Mucosa of descending colon (tissue), 3 donors: Measurements from ENCODE around the gene LITAF. TPM values are rescaled to one million over a fixed set of nuclear protein-coding genes. Genes with fewer than 3 reads are reported as not detected.

Experiments used
- ATAC-seq: fragments of 200-7000 bp; cut with Tn5 transposase; one replicate; pipeline ENCODE4 v1.9.1; 2020; ENCODE audit warnings: mild to moderate bottlenecking, moderate library complexity
- DNase-seq, 3 donors: peaks; one replicate each; pipeline ENCODE4 v3.0.0-alpha.2; 2020
- H3K36me3 ChIP-seq: fragments of 200-600 bp; one replicate; pipeline ENCODE4 v1.8.0; 2021; ENCODE audit warnings: low read depth, mild to moderate bottlenecking
- H3K4me1 ChIP-seq: fragments of 200-600 bp; one replicate; pipeline ENCODE4 v1.8.0; 2021; ENCODE audit warnings: low read depth, mild to moderate bottlenecking
- H3K4me3 ChIP-seq: fragments of 200-600 bp; one replicate; pipeline ENCODE4 v1.8.0; 2021; ENCODE audit warnings: mild to moderate bottlenecking
- H3K9me3 ChIP-seq: fragments of 200-600 bp; one replicate; pipeline ENCODE4 v1.8.0; 2021; ENCODE audit warnings: mild to moderate bottlenecking
- intact Hi-C, 2 donors: fragments of 100-400 bp; cut with DNase I in 1 of 2; cut with micrococcal nuclease in 1 of 2; formaldehyde crosslinking; loops; one replicate each; pipeline versions ENCODE4 v1.11.0 to v1.11.1; 2022; cut with DNase I, micrococcal nuclease
- long read RNA-seq, 2 donors: library from polyadenylated mRNA; unstranded; transcript quantifications; one replicate each; pipeline ENCODE4 v2.0.0, GENCODE V29; 2019 to 2021
- total RNA-seq, 3 donors: library from RNA; stranded (reverse); fragmentation: NEBNext Ultra II Directional in 2 of 3; extraction: Animal tissue kit (Norgen Biotek cat#: 25700) in 2 of 3; gene quantifications; one replicate each; pipeline versions ENCODE4 v1.2.1 to v1.2.4, GENCODE V29; 2021 to 2023
- TF ChIP-seq, protein P1 (sequence below): fragments of 200-600 bp; IDR thresholded peaks from one replicate; pipeline ENCODE4 v1.8.0; 2022; ENCODE audit warnings: antibody characterized with exemption, mild to moderate bottlenecking
- donor health status: DM: no; HTN: no; CAD: no; lungs with moderate emphysema.
- donor health status: DM: no; HTN: no; CAD: no.
- donor health status: DM: no; HTN: yes; CAD: no.

Gene LITAF
- 100 to 1,000 TPM; 140 to 308 (median 246) TPM for total RNA-seq
- long read RNA-seq, donor 1, transcript LITAF-221 (4 exons, 2,467 nt): major isoform, 115 of 167 reads
- long read RNA-seq, donor 1, partial matches to known transcripts: 21 of 167 reads
- long read RNA-seq, donor 1, other reads (novel, unspliced or antisense): 23 of 167 reads
- long read RNA-seq, donor 2, transcript LITAF-221 (4 exons, 2,467 nt): major isoform, 79 of 133 reads
- long read RNA-seq, donor 2, partial matches to known transcripts: 22 of 133 reads
- long read RNA-seq, donor 2, other reads (novel, unspliced or antisense): 27 of 133 reads

DNA sequence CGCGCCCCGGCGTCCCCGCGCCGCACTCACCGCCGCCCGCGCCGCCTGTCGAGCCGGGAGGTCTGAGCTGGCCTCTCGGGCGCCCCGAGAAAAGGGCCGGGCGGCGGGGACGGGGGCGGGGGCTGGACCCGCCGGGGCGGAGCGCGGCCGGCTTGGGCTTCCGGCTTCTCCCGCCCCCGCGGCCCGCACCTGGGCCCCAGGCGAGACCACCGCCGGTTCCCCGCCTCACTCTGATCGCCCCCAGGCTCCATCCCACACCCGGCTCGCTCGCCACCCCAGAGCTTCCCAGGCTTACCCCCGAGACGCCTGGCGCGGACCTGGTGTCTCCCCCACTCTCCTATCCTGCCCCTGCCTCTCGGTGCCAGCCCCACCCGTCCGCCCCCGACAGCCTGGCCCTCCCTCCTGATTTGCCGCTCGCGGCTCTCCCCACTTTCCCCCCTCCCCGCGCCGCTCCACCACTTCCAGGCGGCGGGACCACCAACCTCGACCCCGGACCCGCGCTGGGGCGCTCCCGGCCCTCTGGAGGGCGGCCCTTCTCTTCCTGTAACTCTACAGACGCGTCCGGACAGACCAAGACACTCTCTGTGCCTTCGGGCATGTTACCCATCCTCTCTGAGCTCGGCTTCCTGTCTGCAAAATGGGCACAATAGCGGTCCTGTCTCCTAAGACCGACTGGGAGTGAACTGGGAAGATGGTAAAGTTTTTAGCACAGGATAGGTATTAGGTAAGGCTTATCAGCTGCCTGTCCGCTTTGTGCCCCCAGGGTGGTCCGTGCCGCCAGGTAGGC is at the start of gene LITAF:
TSS of gene LITAF (minus strand) at position 64 of the 787 bp plus-strand sequence. CDS start 30,189 bp downstream, outside the sequence.
- H3K9me3 ChIP-seq: no peaks in the 10 kb centered on the region
- DNase-seq (peak; percentile 75 to 85 (median 83)), ATAC-seq (peak; percentile 81)
- H3K36me3 ChIP-seq: no peaks in the 10 kb centered on the region
- H3K4me1 ChIP-seq: peaks cover 17% of the 10 kb centered on the region
- TF ChIP-seq, protein P1, sequence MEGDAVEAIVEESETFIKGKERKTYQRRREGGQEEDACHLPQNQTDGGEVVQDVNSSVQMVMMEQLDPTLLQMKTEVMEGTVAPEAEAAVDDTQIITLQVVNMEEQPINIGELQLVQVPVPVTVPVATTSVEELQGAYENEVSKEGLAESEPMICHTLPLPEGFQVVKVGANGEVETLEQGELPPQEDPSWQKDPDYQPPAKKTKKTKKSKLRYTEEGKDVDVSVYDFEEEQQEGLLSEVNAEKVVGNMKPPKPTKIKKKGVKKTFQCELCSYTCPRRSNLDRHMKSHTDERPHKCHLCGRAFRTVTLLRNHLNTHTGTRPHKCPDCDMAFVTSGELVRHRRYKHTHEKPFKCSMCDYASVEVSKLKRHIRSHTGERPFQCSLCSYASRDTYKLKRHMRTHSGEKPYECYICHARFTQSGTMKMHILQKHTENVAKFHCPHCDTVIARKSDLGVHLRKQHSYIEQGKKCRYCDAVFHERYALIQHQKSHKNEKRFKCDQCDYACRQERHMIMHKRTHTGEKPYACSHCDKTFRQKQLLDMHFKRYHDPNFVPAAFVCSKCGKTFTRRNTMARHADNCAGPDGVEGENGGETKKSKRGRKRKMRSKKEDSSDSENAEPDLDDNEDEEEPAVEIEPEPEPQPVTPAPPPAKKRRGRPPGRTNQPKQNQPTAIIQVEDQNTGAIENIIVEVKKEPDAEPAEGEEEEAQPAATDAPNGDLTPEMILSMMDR: no peak
- peak within 1 kb of the TSS; percentile 92 for H3K4me3 ChIP-seq
- intact Hi-C loops: no loop called here

DNA sequence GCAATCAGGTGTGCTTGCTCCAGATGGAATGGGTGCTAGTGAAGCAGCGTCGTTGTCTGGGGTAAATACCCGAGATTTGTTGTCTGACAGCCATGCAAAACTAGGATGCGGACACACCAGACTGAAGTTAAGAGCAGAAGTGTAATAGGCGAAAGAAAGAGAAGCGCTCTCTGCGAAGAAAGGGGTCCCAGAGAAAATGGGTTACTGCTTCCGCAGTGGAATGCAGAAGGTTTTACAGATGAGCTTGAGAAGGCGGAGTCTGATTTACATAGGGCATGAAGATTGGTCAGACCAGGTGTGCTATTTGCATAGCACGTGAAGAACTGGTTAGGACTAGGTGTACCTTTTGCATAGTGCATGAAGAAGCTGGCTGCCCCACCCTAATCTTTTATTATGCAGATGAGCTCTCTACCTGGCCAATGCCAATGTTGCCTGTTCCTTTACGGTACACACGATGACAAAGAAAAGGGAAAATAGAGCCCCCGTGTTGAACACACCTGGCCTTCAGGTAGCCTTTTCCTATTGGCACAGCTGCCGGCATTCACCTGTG is 49.5 kb upstream of the LITAF start:
- Histone ChIP-seq H3K36me3 (no peaks in the 10 kb centered on the region), H3K4me1 (peaks cover 16% of the 10 kb centered on the region), H3K4me3 (no peak overlapping the region), H3K9me3 (no peaks in the 10 kb centered on the region)
- intact Hi-C loops: no loop called here
- DNase-seq (peak in 1 of 3 donors; percentile 72), ATAC-seq (peak; percentile 88)
- TF ChIP-seq, protein P1: no peak

DNA sequence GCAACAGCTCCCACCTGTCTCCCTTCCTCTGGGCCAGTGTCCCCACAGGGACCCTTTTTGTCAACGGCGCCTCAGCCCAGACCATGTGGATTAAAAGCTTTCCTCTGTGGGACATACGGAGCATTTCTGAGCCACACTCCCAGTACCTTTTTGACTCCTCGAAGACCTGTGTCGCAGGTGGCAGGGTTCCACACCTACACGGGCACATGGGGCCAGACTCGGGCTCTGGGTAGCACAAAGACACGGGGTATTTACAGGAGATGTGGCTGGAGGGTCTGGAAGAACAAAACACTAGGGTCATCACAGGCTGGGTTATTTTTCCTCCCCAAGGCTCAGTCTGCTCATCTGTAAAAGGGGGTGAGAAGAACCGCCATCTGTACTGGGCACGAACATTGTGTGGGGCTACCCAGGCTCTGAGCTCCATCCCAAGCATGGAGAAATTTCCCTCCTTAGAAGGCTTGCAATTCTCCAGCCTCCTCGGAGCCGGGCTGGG is 49.0 kb upstream of the LITAF start:
- Histone ChIP-seq H3K9me3 (no peaks in the 10 kb centered on the region), H3K4me3 (no peak overlapping the region), H3K4me1 (peaks cover 10% of the 10 kb centered on the region), H3K36me3 (no peaks in the 10 kb centered on the region)
- intact Hi-C loops: no loop called here
- DNase-seq (no peak), ATAC-seq (peak; percentile 24)
- TF ChIP-seq, protein P1: no peak

DNA sequence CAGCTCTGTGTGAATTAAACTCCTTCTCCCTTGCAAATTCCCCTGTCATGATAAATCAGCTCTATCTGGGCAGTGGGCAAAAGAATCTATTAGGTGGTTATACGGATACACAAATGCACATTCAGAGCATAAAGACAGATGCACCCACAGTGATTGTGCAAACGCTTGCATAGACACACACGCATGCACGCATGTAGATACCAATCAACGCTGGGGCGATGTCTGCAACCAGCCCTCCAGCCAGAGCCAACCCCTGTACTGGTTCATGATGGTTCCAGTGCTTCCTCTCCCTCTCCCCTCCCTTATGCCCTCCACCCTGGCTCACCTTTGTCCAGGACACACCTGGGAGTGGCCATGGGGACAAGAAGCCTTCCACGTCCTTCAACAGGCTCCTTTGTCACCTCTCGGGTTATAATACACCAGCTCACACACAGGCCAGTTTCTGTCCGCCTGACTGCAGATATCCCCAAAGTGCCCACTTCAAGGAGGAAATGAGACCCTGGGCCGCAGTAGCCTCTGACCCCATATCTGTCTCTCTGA is 48.5 kb upstream of the LITAF start:
- ATAC-seq (peak; percentile 81), DNase-seq (peak; percentile 72 to 77 (median 74))
- TF ChIP-seq, protein P1: no peak
- intact Hi-C loops: no loop called here
- no peaks in the 10 kb centered on the region for H3K36me3 ChIP-seq
- H3K9me3 ChIP-seq: no peaks in the 10 kb centered on the region
- no peak overlapping the region for H3K4me3 ChIP-seq
- H3K4me1 ChIP-seq: peaks cover 10% of the 10 kb centered on the region

DNA sequence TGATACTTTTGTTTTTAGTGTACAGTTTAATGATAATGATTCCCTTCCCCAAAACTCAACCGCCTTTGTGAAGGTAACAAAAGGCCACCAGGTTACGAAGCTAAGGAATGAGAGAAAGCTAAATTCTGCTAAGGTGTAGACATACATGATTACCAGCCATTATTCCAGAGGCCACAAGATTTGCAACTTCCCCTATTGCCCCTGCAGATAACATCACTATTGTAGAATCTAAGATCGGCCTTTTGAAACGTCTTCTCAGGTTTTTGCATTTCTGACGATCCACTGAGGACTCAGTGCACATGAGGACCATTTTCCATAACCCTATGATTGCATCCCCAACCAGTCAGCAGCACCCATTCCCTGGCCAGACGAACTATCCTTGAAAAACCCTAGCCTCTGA is 47.6 kb upstream of the LITAF start:
- TF ChIP-seq, protein P1: no peak
- ATAC-seq (no peak), DNase-seq (no peak)
- intact Hi-C loops: no loop called here
- H3K4me1 ChIP-seq: peaks cover 10% of the 10 kb centered on the region
- no peak overlapping the region for H3K4me3 ChIP-seq
- no peaks in the 10 kb centered on the region for H3K9me3 ChIP-seq
- H3K36me3 ChIP-seq: no peaks in the 10 kb centered on the region
